Upper lobe of left lung (tissue), 4 donors: Measurements from ENCODE around the gene SH2D6.

Experiments
- EP300 ChIP-seq, 4 donors: sonication (generic); formaldehyde crosslinking; IDR thresholded peaks; one replicate each; pipeline ENCODE4 v1.5.1; 2017; ENCODE audit warnings: antibody characterized with exemption in 4 of 4, control low read depth in 2 of 4
- TF ChIP-seq, protein P1 (sequence below), 6 experiments: fragments of 450-650 bp in 4 of 6; fragments of 200-600 bp in 2 of 6; sonication (generic) in 2 of 6; IDR thresholded peaks; one replicate each; pipeline ENCODE4 v1.5.1; 2016 to 2019; ENCODE audit warnings: antibody characterized with exemption in 6 of 6

DNA sequence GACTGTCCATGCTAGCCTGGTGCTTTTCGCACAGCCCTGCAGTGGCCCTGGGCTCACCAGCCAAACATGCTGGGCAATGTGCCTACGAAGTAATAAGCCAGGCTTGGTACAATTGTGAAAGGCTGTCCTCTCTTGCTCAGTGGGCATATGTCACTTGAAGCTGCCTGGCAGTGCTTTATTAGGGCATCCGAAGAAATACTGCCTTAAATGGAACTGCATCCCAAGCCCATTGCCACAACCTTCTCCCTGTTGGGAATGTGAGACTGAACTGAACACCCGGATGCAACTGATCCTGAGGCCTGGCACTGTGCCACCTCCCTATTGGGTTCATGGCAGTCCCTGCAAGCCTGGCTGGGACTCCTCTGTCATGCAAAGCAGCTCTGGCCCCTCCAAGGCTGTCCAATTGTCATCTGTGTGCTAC, 24.2 kb upstream of the SH2D6 start:
- no peak for TF ChIP-seq EP300 (IDR thresholded peaks at IDR 0.05)
- TF ChIP-seq, protein P1, sequence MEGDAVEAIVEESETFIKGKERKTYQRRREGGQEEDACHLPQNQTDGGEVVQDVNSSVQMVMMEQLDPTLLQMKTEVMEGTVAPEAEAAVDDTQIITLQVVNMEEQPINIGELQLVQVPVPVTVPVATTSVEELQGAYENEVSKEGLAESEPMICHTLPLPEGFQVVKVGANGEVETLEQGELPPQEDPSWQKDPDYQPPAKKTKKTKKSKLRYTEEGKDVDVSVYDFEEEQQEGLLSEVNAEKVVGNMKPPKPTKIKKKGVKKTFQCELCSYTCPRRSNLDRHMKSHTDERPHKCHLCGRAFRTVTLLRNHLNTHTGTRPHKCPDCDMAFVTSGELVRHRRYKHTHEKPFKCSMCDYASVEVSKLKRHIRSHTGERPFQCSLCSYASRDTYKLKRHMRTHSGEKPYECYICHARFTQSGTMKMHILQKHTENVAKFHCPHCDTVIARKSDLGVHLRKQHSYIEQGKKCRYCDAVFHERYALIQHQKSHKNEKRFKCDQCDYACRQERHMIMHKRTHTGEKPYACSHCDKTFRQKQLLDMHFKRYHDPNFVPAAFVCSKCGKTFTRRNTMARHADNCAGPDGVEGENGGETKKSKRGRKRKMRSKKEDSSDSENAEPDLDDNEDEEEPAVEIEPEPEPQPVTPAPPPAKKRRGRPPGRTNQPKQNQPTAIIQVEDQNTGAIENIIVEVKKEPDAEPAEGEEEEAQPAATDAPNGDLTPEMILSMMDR (IDR thresholded peaks at IDR 0.05) = no peak
